B cell (primary cell): Measurements from ENCODE around the gene IGSF9. TPM values are rescaled to one million over a fixed set of nuclear protein-coding genes. Genes with fewer than 3 reads are reported as not detected.

ENCODE experiments used
- ATAC-seq: fragments of 200-7000 bp; cut with Tn5 transposase; one replicate; pipeline ENCODE4 v1.10.0; 2021; ENCODE audit warnings: low read depth, mild to moderate bottlenecking, moderate number of reproducible peaks, moderate library complexity
- CTCF ChIA-PET: fragments of 350-600 bp; sonication (Branson Sonifier 250); formaldehyde crosslinking; loops from one replicate; lab custom pipeline; 2021; ENCODE audit warnings: antibody characterized with exemption, inconsistent platforms; lab: Charles Lee
- POLR2A ChIA-PET: fragments of 350-600 bp; sonication (Branson Sonifier 250); formaldehyde crosslinking; loops from one replicate; lab custom pipeline; 2021; ENCODE audit warnings: antibody characterized with exemption; lab: Charles Lee
- DNase-seq: peaks from one replicate; pipeline ENCODE4 v3.0.0; 2013
- H2AFZ ChIP-seq: 2 replicates; pipeline ENCODE4 v1.6.1; 2012; ENCODE audit warnings: mild to moderate bottlenecking, low read depth, low read length; ENCODE audit not compliant: insufficient read depth, poor library complexity, severe bottlenecking
- H3K27ac ChIP-seq, 2 donors: 1 replicate in 1 of 2; 2 replicates in 1 of 2; pipeline ENCODE4 v1.5.1; 2012 to 2013; ENCODE audit warnings: low read length in 2 of 2, mild to moderate bottlenecking in 2 of 2, moderate library complexity in 1 of 2
- H3K27me3 ChIP-seq, 4 experiments: fragments of 200-600 bp in 1 of 4; sonication (generic) in 1 of 4; replicated peaks in 1 of 4; 1 replicate in 2 of 4; 2 replicates in 2 of 4; pipeline versions ENCODE4 v1.6.1 to v1.7.0; 2013 to 2016; ENCODE audit warnings: low read length in 3 of 4, mild to moderate bottlenecking in 2 of 4, mixed read lengths in 1 of 4, moderate library complexity in 1 of 4; ENCODE audit not compliant: insufficient read depth in 4 of 4, control insufficient read depth in 3 of 4; ENCODE audit errors: control extremely low read depth in 1 of 4
- H3K36me3 ChIP-seq, 2 experiments: replicated peaks in 1 of 2; 1 replicate in 1 of 2; 2 replicates in 1 of 2; pipeline versions ENCODE4 v1.6.1 to v1.7.1; 2013; ENCODE audit warnings: low read length in 1 of 2; ENCODE audit not compliant: insufficient read depth in 2 of 2, control insufficient read depth in 1 of 2; ENCODE audit errors: control extremely low read depth in 1 of 2, extremely low read depth in 1 of 2
- H3K4me1 ChIP-seq, 2 donors: fragments of 200-600 bp in 1 of 2; sonication (generic) in 1 of 2; 1 replicate in 1 of 2; 2 replicates in 1 of 2; pipeline versions ENCODE4 v1.5.1 to v1.6.1; 2013 to 2017; ENCODE audit warnings: low read length in 2 of 2; ENCODE audit not compliant: control insufficient read depth in 2 of 2, insufficient read depth in 2 of 2
- H3K4me2 ChIP-seq: replicated peaks from 2 replicates; pipeline ENCODE3; 2012; ENCODE audit warnings: mild to moderate bottlenecking, low read depth, low read length; ENCODE audit not compliant: poor library complexity, severe bottlenecking
- H3K4me3 ChIP-seq, 5 experiments: fragments of 200-600 bp in 1 of 5; sonication (generic) in 1 of 5; 1 replicate in 3 of 5; 2 replicates in 2 of 5; pipeline versions ENCODE4 v1.5.1 to v1.7.0; 2011 to 2016; ENCODE audit warnings: low read length in 4 of 5, mild to moderate bottlenecking in 4 of 5, low read depth in 2 of 5, control low read depth in 1 of 5, moderate library complexity in 1 of 5; ENCODE audit not compliant: insufficient read depth in 1 of 5; ENCODE audit errors: control extremely low read depth in 1 of 5, extremely low read depth in 1 of 5
- H3K79me2 ChIP-seq: fragments of 200-600 bp; sonication (generic); one replicate; pipeline ENCODE4 v1.6.0; 2016; ENCODE audit warnings: low read length; ENCODE audit not compliant: control insufficient read depth, insufficient read depth
- H3K9ac ChIP-seq: fragments of 200-600 bp; sonication (generic); 2 replicates; pipeline ENCODE4 v1.6.1; 2017; ENCODE audit warnings: mild to moderate bottlenecking, low read length, moderate library complexity
- H3K9me3 ChIP-seq, 3 donors: one replicate each; pipeline versions ENCODE4 v1.6.1 to v1.7.1; 2013; ENCODE audit warnings: low read length in 2 of 3; ENCODE audit not compliant: control insufficient read depth in 2 of 3, insufficient read depth in 1 of 3; ENCODE audit errors: control extremely low read depth in 1 of 3
- H4K20me1 ChIP-seq: 2 replicates; pipeline ENCODE4 v1.6.0; 2012; ENCODE audit warnings: mild to moderate bottlenecking, low read length; ENCODE audit not compliant: insufficient read depth, control insufficient read depth, poor library complexity, severe bottlenecking
- H3K27ac Mint-ChIP-seq: one replicate; pipeline ENCODE4 v1.8.0; 2021; ENCODE audit warnings: mixed read lengths
- H3K27me3 Mint-ChIP-seq: one replicate; pipeline ENCODE4 v1.8.0; 2021; ENCODE audit warnings: mixed read lengths
- H3K4me1 Mint-ChIP-seq: one replicate; pipeline ENCODE4 v1.8.0; 2021; ENCODE audit warnings: mixed read lengths
- H3K4me3 Mint-ChIP-seq: one replicate; pipeline ENCODE4 v1.8.0; 2021; ENCODE audit warnings: mixed read lengths
- H3K9me3 Mint-ChIP-seq: one replicate; pipeline ENCODE4 v1.8.0; 2022; ENCODE audit warnings: mixed read lengths; ENCODE audit not compliant: insufficient read depth
- CTCF ChIP-seq: fragments of 200-600 bp; IDR thresholded peaks from one replicate; pipeline ENCODE4 v1.8.0; 2022; ENCODE audit warnings: antibody characterized with exemption, mild to moderate bottlenecking
- EZH2 ChIP-seq: IDR thresholded peaks from 2 replicates; pipeline ENCODE4 v1.6.1; 2012; ENCODE audit warnings: borderline replicate concordance, low read depth, mild to moderate bottlenecking, moderate library complexity, low read length; ENCODE audit not compliant: insufficient read depth, poor library complexity, severe bottlenecking
- WGBS: methylation state at CpG from one replicate; pipeline ENCODE4 v1.1.5; 2013; ENCODE audit warnings: missing lambda C conversion rate; ENCODE audit not compliant: insufficient coverage; 5-methylcytosine and 5-hydroxymethylcytosine counted together
- intact Hi-C: fragments of 100-400 bp; cut with micrococcal nuclease; formaldehyde crosslinking; loops from one replicate; pipeline ENCODE4 v1.10.0; 2022
- polyA plus RNA-seq: library from polyadenylated mRNA; depleted of rRNA; stranded (reverse); fragments of >200 nt; gene quantifications from 2 replicates; pipeline ENCODE4 v1.2.3, GENCODE V29; 2012
- total RNA-seq, 2 donors: library from RNA; stranded (reverse); fragments of 120-200 nt in 1 of 2; gene quantifications; 1 replicate in 1 of 2; 2 replicates in 1 of 2; pipeline versions ENCODE4 v1.2.3 to v1.2.4, GENCODE V29; 2013 to 2022

Gene IGSF9
- total and polyA plus RNA-seq, 2 donors (not counting 1 experiment from before 2014, with no cell fraction given) = 0.36 to 0.37 TPM

DNA sequence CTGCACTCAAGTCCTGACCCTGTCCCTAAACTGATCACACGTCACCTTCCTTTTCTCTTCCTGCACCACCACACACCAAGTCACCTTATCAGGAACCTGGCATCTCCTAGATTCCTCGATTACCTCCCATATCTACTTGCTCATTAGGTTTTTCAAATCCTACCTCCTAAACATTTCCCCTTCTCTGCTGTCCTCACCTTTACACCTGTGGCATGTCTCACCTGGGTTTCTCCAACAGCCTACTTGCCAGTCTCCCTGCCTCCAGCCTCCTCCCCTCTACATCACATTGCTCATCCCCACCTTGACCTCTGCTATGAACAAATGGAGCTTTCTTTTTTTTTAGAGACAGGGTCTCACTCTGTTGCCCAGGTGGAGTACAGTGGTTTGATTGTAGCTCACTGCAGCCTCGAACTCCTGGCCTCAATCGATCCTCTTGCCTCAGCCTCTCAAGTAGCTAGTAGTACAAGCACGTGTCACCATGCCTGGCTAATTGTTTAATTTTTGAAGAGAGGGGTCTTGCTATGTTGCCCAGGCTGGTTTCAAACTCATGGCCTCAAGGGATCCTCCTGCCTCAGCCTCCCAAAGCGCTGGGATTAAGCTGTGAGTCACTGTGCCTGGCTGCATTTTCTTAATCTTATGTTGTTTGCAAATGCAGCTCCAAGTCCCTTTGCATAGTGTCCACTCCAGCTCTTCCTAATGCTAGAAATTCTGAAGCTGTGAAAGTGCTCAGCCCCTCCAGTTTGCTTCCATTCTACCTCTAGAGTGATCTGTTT lies 6.3 kb downstream of the IGSF9 start:
- H3K27me3 Mint-ChIP-seq = peaks cover 13% of the 10 kb centered on the region
- H3K4me1 Mint-ChIP-seq = peaks cover 47% of the 10 kb centered on the region
- H3K36me3 ChIP-seq = no peaks in the 10 kb centered on the region
- POLR2A ChIA-PET = interaction anchor here (0.5 to 1.8 kb wide), 4 partner anchors 15 to 1760 kb away, joined by 3 to 5 read pairs (median 4); partner anchors contain the start of gene KCNJ10
- peaks cover 0 to 5% (median 1%) of the 10 kb centered on the region in 4 experiments for H3K27me3 ChIP-seq
- no peak for TF ChIP-seq EZH2
- TF ChIP-seq CTCF = no peak
- no peak overlapping the region for H2AFZ ChIP-seq
- no peak overlapping the region for H3K4me3 Mint-ChIP-seq
- H3K9me3 ChIP-seq = peaks cover 0 to 4% (median 0%) of the 10 kb centered on the region in 3 donors
- DNase-seq (no peak), ATAC-seq (no peak)
- intact Hi-C loops = loop anchor here (5.0 kb wide), 3 partner anchors 87 to 313 kb away; no protein-coding TSS in a partner anchor
- WGBS = 87% methylated on average over 5 of the region's 6 CpGs
- H3K79me2 ChIP-seq = no peaks in the 10 kb centered on the region
- no peak overlapping the region for H3K4me3 ChIP-seq
- no peaks in the 10 kb centered on the region for H3K9me3 Mint-ChIP-seq
- no peak overlapping the region for H3K4me2 ChIP-seq
- H3K27ac ChIP-seq = no peak overlapping the region
- CTCF ChIA-PET = interaction anchor here (1.3 to 10.7 kb wide), 8 partner anchors 16 to 146 kb away, joined by 3 to 177 read pairs (median 8); partner anchors contain the start of genes SLAMF9 and TAGLN2
- no peak overlapping the region for H3K9ac ChIP-seq
- peaks cover 37 to 43% of the 10 kb centered on the region in 2 donors for H3K4me1 ChIP-seq
- peak overlapping the region; percentile 38 for H3K27ac Mint-ChIP-seq
- no peaks in the 10 kb centered on the region for H4K20me1 ChIP-seq
